Measurements from ENCODE around the gene ACOX2. TPM values are rescaled to one million over a fixed set of nuclear protein-coding genes. Genes with fewer than 3 reads are reported as not detected.

Gene ACOX2
- total RNA-seq, 1 experiment from 2014 or later, result 12.8 TPM

DNA sequence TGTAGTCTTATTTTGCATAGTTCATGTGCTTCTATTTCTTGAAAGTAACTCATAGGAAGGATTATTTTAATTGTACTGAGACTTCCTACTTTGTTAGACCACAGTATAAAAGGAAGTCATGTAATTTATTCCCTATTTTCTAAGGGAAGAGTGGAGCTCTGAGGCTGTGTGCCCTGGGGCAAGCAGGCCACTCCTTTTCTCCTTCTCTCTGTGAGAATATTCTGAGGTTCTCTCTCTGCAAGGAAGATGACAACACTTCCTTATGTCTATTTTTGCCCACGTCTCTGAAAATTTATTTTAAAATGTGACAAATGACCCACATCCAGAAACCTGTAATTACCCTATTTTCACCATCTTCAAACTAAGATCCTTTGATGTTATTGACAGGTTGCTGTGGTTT lies 34.1 kb downstream of the ACOX2 start (continued):
- TF ChIP-seq, protein P1, sequence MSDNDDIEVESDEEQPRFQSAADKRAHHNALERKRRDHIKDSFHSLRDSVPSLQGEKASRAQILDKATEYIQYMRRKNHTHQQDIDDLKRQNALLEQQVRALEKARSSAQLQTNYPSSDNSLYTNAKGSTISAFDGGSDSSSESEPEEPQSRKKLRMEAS (IDR thresholded peaks at IDR 0.05), result no peak
- TF ChIP-seq FOSL1 (IDR thresholded peaks at IDR 0.05; ENCODE audit: low read depth) (no peak), CBX3 (IDR thresholded peaks at IDR 0.05; ENCODE audit: low read depth) (no peak)

DNA sequence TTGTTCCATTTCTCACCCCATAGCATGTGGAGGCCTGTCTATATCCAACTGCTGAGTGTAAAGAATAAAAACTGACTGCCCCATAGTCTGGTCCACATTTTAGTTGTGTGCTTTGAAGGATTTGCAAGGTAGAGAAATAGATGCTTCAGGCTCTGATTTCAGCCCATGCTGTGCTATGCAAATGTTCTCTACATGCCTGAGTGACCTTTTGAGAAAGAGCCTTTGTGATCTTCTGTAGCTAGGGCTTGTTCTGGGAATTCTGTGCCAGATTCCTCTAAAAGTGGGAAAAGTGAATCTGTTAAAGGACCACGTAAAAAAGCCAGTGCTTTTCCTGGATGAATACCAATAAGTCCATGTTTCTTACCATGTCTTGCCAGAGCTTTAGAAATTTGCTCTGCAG lies 39.9 kb downstream of the ACOX2 start:
- no peaks in the 10 kb centered on the region for H3K9me2 ChIP-seq (ENCODE audit: insufficient read depth)
- H3K9ac ChIP-seq (ENCODE audit: low read length), result no peak overlapping the region
- BruUV-seq (replicated peaks), result no TSS peak
- H3K27ac ChIP-seq (ENCODE audit: low read depth, low read length), result no peak overlapping the region
- intact Hi-C loops (cut with micrococcal nuclease), result no loop called here
- no peaks in the 10 kb centered on the region for H3K9me3 ChIP-seq (ENCODE audit: control insufficient read depth in 1 of 2, insufficient read depth in 1 of 2, low read depth in 1 of 2, low read length in 2 of 2)
- RAD21 ChIA-PET (ENCODE audit: low non-redundant PET in 1 of 2, low total read pairs in 2 of 2, uncharacterized antibody in 2 of 2, unreplicated experiment in 2 of 2), result no interaction called here
- TF ChIP-seq, protein P2, sequence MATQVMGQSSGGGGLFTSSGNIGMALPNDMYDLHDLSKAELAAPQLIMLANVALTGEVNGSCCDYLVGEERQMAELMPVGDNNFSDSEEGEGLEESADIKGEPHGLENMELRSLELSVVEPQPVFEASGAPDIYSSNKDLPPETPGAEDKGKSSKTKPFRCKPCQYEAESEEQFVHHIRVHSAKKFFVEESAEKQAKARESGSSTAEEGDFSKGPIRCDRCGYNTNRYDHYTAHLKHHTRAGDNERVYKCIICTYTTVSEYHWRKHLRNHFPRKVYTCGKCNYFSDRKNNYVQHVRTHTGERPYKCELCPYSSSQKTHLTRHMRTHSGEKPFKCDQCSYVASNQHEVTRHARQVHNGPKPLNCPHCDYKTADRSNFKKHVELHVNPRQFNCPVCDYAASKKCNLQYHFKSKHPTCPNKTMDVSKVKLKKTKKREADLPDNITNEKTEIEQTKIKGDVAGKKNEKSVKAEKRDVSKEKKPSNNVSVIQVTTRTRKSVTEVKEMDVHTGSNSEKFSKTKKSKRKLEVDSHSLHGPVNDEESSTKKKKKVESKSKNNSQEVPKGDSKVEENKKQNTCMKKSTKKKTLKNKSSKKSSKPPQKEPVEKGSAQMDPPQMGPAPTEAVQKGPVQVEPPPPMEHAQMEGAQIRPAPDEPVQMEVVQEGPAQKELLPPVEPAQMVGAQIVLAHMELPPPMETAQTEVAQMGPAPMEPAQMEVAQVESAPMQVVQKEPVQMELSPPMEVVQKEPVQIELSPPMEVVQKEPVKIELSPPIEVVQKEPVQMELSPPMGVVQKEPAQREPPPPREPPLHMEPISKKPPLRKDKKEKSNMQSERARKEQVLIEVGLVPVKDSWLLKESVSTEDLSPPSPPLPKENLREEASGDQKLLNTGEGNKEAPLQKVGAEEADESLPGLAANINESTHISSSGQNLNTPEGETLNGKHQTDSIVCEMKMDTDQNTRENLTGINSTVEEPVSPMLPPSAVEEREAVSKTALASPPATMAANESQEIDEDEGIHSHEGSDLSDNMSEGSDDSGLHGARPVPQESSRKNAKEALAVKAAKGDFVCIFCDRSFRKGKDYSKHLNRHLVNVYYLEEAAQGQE (IDR thresholded peaks at IDR 0.05; ENCODE audit: low read depth), result no peak
- no peak for TF ChIP-seq YY1 (IDR thresholded peaks at IDR 0.05; ENCODE audit: extremely low read depth, insufficient replicate concordance, low read depth, low read length)
- no peak for TF ChIP-seq ZFX (IDR thresholded peaks at IDR 0.05)
- TF ChIP-seq, protein P3, sequence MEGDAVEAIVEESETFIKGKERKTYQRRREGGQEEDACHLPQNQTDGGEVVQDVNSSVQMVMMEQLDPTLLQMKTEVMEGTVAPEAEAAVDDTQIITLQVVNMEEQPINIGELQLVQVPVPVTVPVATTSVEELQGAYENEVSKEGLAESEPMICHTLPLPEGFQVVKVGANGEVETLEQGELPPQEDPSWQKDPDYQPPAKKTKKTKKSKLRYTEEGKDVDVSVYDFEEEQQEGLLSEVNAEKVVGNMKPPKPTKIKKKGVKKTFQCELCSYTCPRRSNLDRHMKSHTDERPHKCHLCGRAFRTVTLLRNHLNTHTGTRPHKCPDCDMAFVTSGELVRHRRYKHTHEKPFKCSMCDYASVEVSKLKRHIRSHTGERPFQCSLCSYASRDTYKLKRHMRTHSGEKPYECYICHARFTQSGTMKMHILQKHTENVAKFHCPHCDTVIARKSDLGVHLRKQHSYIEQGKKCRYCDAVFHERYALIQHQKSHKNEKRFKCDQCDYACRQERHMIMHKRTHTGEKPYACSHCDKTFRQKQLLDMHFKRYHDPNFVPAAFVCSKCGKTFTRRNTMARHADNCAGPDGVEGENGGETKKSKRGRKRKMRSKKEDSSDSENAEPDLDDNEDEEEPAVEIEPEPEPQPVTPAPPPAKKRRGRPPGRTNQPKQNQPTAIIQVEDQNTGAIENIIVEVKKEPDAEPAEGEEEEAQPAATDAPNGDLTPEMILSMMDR (IDR thresholded peaks at IDR 0.05 in 2 of 3, conservative IDR thresholded peaks at IDR 0.05 in 1 of 3; ENCODE audit: borderline replicate concordance in 1 of 3, insufficient read depth in 1 of 3, low read depth in 2 of 3, low read length in 2 of 3), result no peak
- no peak for TF ChIP-seq CBX3 (IDR thresholded peaks at IDR 0.05; ENCODE audit: low read depth)
- no peak for TF ChIP-seq POLR2A (IDR thresholded peaks at IDR 0.05; ENCODE audit: borderline replicate concordance, extremely low read depth, insufficient read depth, insufficient read length)
- TF ChIP-seq, protein P1 (IDR thresholded peaks at IDR 0.05), result no peak
- TF ChIP-seq EZH2 (IDR thresholded peaks at IDR 0.05), result no peak
- no peak for TF ChIP-seq EZH2phosphoT487 (IDR thresholded peaks at IDR 0.05; ENCODE audit: borderline replicate concordance)
- TF ChIP-seq EGR1 (IDR thresholded peaks at IDR 0.05; ENCODE audit: low read depth), result no peak
- no peak for TF ChIP-seq TCF7L2 (IDR thresholded peaks at IDR 0.05; ENCODE audit: borderline replicate concordance, extremely low read depth, insufficient read depth, insufficient read length)
- H3K4me3 ChIP-seq (replicated peaks in 1 of 2; ENCODE audit: low read depth in 1 of 2, low read length in 2 of 2), result no peak overlapping the region
- ATAC-seq (no peak), DNase-seq (ENCODE audit: low read depth, low spot score) (no peak)
- H3K79me2 ChIP-seq (ENCODE audit: insufficient read depth, low read length), result peaks cover 94% of the 10 kb centered on the region
- H3K4me1 ChIP-seq (ENCODE audit: control insufficient read depth in 1 of 2, insufficient read depth in 2 of 2, low read length in 2 of 2), result peaks cover 7 to 14% of the 10 kb centered on the region in 2 experiments
- POLR2A ChIA-PET, result no interaction called here
- H3K4me2 ChIP-seq (ENCODE audit: low read length), result no peak overlapping the region
- H2AFZ ChIP-seq (ENCODE audit: low read depth, low read length, poor library complexity, severe bottlenecking), result no peak overlapping the region
- peaks cover 5 to 8% of the 10 kb centered on the region in 2 experiments; a peak in 1 of 4 replicates for H3K36me3 ChIP-seq (ENCODE audit: control insufficient read depth in 1 of 2, insufficient read depth in 2 of 2, low read length in 2 of 2)
- H4K20me1 ChIP-seq (ENCODE audit: insufficient read depth), result no peaks in the 10 kb centered on the region
- H3K27me3 ChIP-seq (ENCODE audit: insufficient read depth, low read length), result no peaks in the 10 kb centered on the region
- CTCF ChIA-PET, result no interaction called here
